Progenitor cell of endocrine pancreas (in vitro differentiated cells): ENCODE measurements around the gene DDX56. TPM values are rescaled to one million over a fixed set of nuclear protein-coding genes. Genes with fewer than 3 reads are reported as not detected.

ENCODE experiments used
- DNase-seq: peaks from one replicate; pipeline ENCODE4 v3.0.0; 2021; ENCODE audit warnings: low spot score; ENCODE audit not compliant: unreplicated experiment
- H3K27ac Mint-ChIP-seq: 2 replicates; pipeline ENCODE4 v1.8.0; 2021; ENCODE audit warnings: mild to moderate bottlenecking, moderate library complexity, mixed read lengths
- H3K27me3 Mint-ChIP-seq: 2 replicates; pipeline ENCODE4 v1.8.0; 2021; ENCODE audit warnings: mixed read lengths
- H3K36me3 Mint-ChIP-seq: 2 replicates; pipeline ENCODE4 v1.8.0; 2022; ENCODE audit warnings: mixed read lengths; ENCODE audit not compliant: insufficient read depth
- H3K4me1 Mint-ChIP-seq: 2 replicates; pipeline ENCODE4 v1.8.0; 2021; ENCODE audit warnings: low read depth, mixed read lengths
- H3K4me3 Mint-ChIP-seq: 2 replicates; pipeline ENCODE4 v1.8.0; 2021; ENCODE audit warnings: low read depth, mild to moderate bottlenecking, moderate library complexity, mixed read lengths
- H3K9me3 Mint-ChIP-seq: 2 replicates; pipeline ENCODE4 v1.8.0; 2021; ENCODE audit warnings: low read depth, mixed read lengths
- total RNA-seq: library from RNA; stranded (reverse); gene quantifications from 2 replicates; pipeline ENCODE4 v1.2.1, GENCODE V29; 2021
- TF ChIP-seq, protein P1 (sequence below): fragments of 200-600 bp; sonication (generic); IDR thresholded peaks from one replicate; pipeline ENCODE4 v1.5.0; 2021; ENCODE audit warnings: antibody characterized with exemption, mild to moderate bottlenecking; ENCODE audit not compliant: unreplicated experiment

Gene DDX56
- total RNA-seq, 1 donor from 2014 or later = 111 TPM

DNA sequence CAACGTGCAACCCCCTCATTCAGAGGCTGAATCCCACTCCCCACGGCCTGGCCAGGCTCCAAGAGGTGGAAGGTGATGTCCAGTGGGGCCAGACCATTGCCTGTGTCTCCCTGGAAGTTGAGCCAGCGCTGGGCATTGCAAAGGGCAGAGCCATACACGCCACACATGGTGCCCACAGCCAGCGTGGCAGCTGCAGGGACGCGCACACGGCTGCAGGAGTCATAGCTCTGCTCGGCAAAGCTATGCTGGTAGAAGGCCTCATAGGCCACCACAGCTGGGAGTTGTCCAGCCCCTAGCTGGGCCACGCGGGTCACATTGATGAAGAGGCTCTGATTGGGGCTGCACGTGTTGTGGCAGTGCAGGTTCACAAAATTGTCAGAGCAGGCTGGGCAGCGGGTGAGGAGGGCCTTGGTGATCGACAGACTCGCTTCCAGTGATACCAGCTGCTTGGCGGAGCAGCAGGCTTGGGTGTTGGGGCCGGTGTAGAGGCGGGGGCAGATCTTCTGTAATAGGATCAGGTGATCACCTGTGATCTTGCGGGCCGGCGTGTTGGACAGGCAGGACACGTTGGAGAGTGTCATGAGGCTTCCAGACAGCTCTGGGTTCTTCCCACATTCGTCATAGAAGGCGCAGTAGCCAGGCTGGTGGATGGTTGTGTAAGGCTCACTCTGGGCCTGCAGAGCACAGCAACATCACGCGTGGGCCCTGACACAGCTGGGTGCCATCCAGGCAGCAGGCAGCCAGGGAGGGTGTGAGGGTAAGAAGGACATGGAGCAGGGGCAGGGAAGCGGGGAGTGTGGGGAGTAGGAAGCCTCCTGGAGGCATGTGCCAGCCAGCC lies 33.8 kb downstream of the DDX56 start:
- Mint-ChIP-seq H3K9me3 (no peaks in the 10 kb centered on the region), H3K4me1 (peaks cover 45% of the 10 kb centered on the region), H3K36me3 (peaks cover 10% of the 10 kb centered on the region), H3K4me3 (peak overlapping the region; percentile 65), H3K27ac (peak overlapping the region; percentile 85), H3K27me3 (no peaks in the 10 kb centered on the region)
- no peak for DNase-seq
- TF ChIP-seq, protein P1, sequence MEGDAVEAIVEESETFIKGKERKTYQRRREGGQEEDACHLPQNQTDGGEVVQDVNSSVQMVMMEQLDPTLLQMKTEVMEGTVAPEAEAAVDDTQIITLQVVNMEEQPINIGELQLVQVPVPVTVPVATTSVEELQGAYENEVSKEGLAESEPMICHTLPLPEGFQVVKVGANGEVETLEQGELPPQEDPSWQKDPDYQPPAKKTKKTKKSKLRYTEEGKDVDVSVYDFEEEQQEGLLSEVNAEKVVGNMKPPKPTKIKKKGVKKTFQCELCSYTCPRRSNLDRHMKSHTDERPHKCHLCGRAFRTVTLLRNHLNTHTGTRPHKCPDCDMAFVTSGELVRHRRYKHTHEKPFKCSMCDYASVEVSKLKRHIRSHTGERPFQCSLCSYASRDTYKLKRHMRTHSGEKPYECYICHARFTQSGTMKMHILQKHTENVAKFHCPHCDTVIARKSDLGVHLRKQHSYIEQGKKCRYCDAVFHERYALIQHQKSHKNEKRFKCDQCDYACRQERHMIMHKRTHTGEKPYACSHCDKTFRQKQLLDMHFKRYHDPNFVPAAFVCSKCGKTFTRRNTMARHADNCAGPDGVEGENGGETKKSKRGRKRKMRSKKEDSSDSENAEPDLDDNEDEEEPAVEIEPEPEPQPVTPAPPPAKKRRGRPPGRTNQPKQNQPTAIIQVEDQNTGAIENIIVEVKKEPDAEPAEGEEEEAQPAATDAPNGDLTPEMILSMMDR = no peak

DNA sequence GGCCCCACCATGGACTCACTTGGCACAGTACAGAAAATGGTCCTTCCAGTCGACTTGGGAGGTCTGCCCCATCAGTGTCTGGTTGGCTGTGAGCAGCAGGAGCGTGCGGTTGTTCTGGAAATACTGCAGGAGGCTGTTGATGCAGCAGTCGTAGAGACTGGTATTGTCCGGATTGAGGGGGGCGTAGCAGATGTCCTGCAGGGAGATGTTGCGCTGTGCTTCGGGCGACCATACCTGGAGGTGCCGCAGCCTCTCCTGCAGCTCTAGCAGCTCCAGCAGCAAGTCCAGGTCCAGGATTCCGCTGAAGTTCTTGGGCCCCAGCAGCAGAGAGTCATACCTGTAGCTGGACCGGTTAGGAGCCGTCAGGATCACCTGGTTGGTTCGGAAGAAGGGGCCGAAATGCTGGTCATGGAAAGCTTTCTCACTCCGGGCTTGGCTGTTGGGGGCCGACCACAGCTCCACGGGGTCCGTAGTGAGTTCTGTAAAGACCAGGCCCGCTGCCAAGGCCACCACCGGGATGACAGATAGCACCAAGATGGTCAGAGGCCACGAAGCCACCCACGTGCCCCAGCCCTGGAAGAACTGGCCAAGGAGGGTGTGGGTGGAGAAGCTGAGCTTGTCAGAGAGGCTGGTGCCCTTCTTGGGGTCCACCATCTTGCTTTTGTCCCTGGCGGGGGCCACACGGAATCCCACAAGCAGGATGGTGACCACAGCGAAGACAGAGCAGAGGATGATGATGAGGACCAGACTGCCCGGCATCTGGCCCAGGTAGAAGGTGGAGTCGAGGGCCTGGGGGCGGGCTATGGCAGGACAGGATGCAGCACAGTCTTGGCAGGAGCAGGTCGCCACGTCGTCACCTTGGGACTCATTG lies 34.7 kb downstream of the DDX56 start:
- H3K9me3 Mint-ChIP-seq = no peaks in the 10 kb centered on the region
- H3K27me3 Mint-ChIP-seq = no peaks in the 10 kb centered on the region
- H3K4me1 Mint-ChIP-seq = peaks cover 45% of the 10 kb centered on the region
- TF ChIP-seq, protein P1 = no peak
- peaks cover 10% of the 10 kb centered on the region for H3K36me3 Mint-ChIP-seq
- H3K27ac Mint-ChIP-seq = peak overlapping the region; percentile 37
- DNase-seq = no peak
- H3K4me3 Mint-ChIP-seq = peak overlapping the region; percentile 19

DNA sequence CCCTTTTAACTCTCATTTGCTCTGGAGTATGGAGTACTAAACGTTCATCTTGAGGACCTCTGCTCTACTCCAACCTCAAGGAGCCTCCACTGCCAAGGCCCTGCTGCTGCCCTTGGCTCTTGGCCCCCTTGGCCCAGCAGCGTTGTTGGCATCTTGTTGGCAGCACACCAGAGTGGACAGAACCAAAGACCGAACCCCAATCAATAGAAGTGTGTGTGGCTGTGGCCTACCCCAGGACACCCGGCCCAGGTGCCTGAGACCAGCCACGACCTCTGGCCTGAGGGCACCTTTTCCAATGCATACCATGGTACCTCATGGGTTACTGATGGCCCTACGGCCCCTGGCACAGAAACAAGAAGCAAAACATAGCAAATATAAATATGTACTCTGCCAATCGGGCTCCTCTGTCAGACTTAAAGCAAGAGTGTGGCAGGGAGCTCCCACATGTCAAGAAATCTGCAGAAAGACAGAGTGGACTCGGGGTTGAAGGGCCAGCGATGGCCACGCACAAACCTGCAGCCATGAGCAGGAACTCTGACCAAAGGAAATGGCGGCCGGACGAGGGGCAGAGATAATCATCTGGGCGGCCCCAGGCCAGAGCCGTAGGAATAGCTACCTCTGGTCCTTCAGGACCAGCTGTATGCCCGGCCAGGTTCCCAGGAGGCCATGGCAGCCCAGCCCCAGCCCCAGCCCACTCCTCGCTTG lies 35.5 kb downstream of the DDX56 start:
- Mint-ChIP-seq H3K36me3 (peaks cover 10% of the 10 kb centered on the region), H3K4me1 (peaks cover 44% of the 10 kb centered on the region), H3K27me3 (no peaks in the 10 kb centered on the region), H3K27ac (no peak overlapping the region), H3K4me3 (peak overlapping the region; percentile 58), H3K9me3 (no peaks in the 10 kb centered on the region)
- TF ChIP-seq, protein P1 = no peak
- no peak for DNase-seq

DNA sequence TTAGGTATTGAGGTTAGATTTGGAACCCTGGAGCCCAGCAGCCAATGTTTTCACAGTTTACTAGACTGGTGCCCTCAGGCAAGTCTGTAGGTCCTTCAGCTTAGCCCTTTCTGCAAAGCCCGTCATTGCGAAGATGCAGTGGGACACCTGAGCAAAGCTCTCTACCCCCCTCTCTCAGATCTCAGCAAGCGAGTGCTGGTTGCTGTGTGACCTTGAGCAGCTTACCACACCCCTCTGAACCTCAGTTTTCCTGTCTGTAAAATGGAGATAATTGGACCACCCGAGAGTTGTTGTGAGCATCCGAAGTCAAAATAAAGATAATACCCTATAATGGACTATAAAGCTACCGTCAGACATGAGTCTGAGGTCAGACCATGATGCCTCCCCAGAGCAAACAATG lies 36.3 kb downstream of the DDX56 start:
- Mint-ChIP-seq H3K36me3 (peaks cover 13% of the 10 kb centered on the region), H3K27me3 (no peaks in the 10 kb centered on the region), H3K9me3 (no peaks in the 10 kb centered on the region), H3K27ac (no peak overlapping the region), H3K4me1 (peaks cover 41% of the 10 kb centered on the region), H3K4me3 (peak overlapping the region; percentile 35)
- DNase-seq = no peak
- TF ChIP-seq, protein P1 = no peak

DNA sequence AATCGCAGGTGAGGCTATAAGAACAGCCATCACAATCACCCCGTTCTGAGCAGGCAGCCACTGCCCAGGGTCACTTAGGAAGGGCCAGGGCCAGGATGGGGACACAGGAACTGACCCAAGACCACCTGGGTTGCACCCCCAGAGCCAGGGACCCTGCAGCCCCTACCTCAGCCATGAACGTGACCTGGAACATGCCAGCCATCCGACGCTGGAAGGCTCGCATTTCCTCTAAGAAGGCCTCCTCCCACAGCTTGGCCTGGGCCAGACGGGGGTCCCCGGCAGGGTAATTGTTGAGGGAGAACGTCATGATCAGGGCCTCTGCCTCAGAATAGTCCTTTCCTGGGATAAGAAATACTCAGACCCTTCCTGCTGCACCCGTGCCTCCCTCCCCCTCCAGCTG lies 37.6 kb downstream of the DDX56 start:
- no peaks in the 10 kb centered on the region for H3K27me3 Mint-ChIP-seq
- H3K27ac Mint-ChIP-seq = no peak overlapping the region
- no peak for DNase-seq
- peaks cover 29% of the 10 kb centered on the region for H3K4me1 Mint-ChIP-seq
- TF ChIP-seq, protein P1 = no peak
- H3K36me3 Mint-ChIP-seq = peaks cover 18% of the 10 kb centered on the region
- H3K4me3 Mint-ChIP-seq = no peak overlapping the region
- no peaks in the 10 kb centered on the region for H3K9me3 Mint-ChIP-seq
